SK-N-SH (cell line): ENCODE data around the gene RALA. TPM values are rescaled to one million over a fixed set of nuclear protein-coding genes. Genes with fewer than 3 reads are reported as not detected.

Experiments
- CTCF ChIA-PET: fragments of 300-600, 350-600 bp; formaldehyde crosslinking; extraction: SDS; loops from one replicate; lab custom pipeline; 2021; lab: Yijun Ruan, JAX
- POLR2A ChIA-PET: fragments of 350-600 bp; sonication (Branson Sonifier 250); formaldehyde crosslinking; extraction: SDS; loops from one replicate; lab custom pipeline; 2020; ENCODE audit warnings: antibody characterized with exemption, inconsistent platforms; lab: Yijun Ruan, JAX
- DNase-seq: peaks from one replicate; pipeline ENCODE4 v3.0.0; 2012
- H2AFZ ChIP-seq: fragments of 200-600 bp; sonication (generic); 2 replicates; pipeline ENCODE4 v1.8.1; 2016; ENCODE audit warnings: antibody characterized with exemption, mild to moderate bottlenecking, low read depth
- H3F3A ChIP-seq: fragments of 200-600 bp; sonication (generic); replicated peaks from 2 replicates; pipeline ENCODE3; 2016; ENCODE audit warnings: antibody characterized with exemption, mild to moderate bottlenecking; ENCODE audit not compliant: insufficient read depth
- H3K27ac ChIP-seq, 2 experiments: fragments of 200-500 bp in 1 of 2; fragments of 200-600 bp in 1 of 2; sonication (Bioruptor generic) in 1 of 2; sonication (generic), shearing (Covaris generic) in 1 of 2; 2 replicates each; pipeline versions ENCODE4 v1.5.1 to v1.6.1; 2014 to 2016; ENCODE audit warnings: low read depth in 2 of 2, inconsistent platforms in 1 of 2, low read length in 1 of 2, mild to moderate bottlenecking in 1 of 2, mixed read lengths in 1 of 2
- H3K27me3 ChIP-seq: fragments of 200-600 bp; sonication (generic), shearing (Covaris generic); 2 replicates; pipeline ENCODE4 v1.6.1; 2016; ENCODE audit warnings: mixed run types; ENCODE audit not compliant: insufficient read depth
- H3K36me3 ChIP-seq, 2 experiments: fragments of 200-500 bp in 1 of 2; fragments of 200-600 bp in 1 of 2; sonication (Bioruptor generic) in 1 of 2; sonication (generic) in 1 of 2; replicated peaks in 1 of 2; 2 replicates each; pipeline versions ENCODE3 to v1.5.1; 2014 to 2016; ENCODE audit warnings: low read length in 1 of 2, mild to moderate bottlenecking in 1 of 2; ENCODE audit not compliant: insufficient read depth in 2 of 2, control insufficient read depth in 1 of 2
- H3K4me1 ChIP-seq, 2 experiments: fragments of 200-500 bp in 1 of 2; fragments of 200-600 bp in 1 of 2; sonication (Bioruptor generic) in 1 of 2; sonication (generic), shearing (Covaris generic) in 1 of 2; 2 replicates each; pipeline versions ENCODE4 v1.5.1 to v1.6.1; 2014 to 2016; ENCODE audit warnings: low read depth in 1 of 2, low read length in 1 of 2, mixed run types in 1 of 2; ENCODE audit not compliant: insufficient read depth in 2 of 2, control insufficient read depth in 1 of 2
- H3K4me2 ChIP-seq: fragments of 200-600 bp; sonication (generic), shearing (Covaris generic); 2 replicates; pipeline ENCODE4 v1.6.1; 2017; ENCODE audit warnings: mixed run types
- H3K4me3 ChIP-seq, 2 experiments: fragments of 200-500 bp in 1 of 2; fragments of 200-600 bp in 1 of 2; sonication (Bioruptor generic) in 1 of 2; sonication (generic), shearing (Covaris generic) in 1 of 2; 2 replicates each; pipeline versions ENCODE4 v1.5.1 to v1.8.1; 2014 to 2016; ENCODE audit warnings: low read depth in 2 of 2, inconsistent platforms in 1 of 2, low read length in 1 of 2, mild to moderate bottlenecking in 1 of 2, mixed read lengths in 1 of 2, moderate library complexity in 1 of 2
- H3K79me2 ChIP-seq: fragments of 200-600 bp; sonication (generic); 2 replicates; pipeline ENCODE4 v1.8.1; 2017; ENCODE audit warnings: mild to moderate bottlenecking; ENCODE audit not compliant: insufficient read depth
- H3K9ac ChIP-seq: fragments of 200-600 bp; sonication (generic); 2 replicates; pipeline ENCODE4 v1.6.1; 2017; ENCODE audit warnings: mixed run types
- H3K9me2 ChIP-seq: fragments of 200-600 bp; sonication (generic); 2 replicates; pipeline ENCODE4 v1.6.1; 2017; ENCODE audit warnings: mixed run types
- H3K9me3 ChIP-seq: fragments of 200-600 bp; sonication (generic); 2 replicates; pipeline ENCODE4 v1.6.1; 2017; ENCODE audit warnings: mixed run types, mild to moderate bottlenecking, moderate library complexity
- H4K20me1 ChIP-seq: fragments of 200-600 bp; sonication (generic); 2 replicates; pipeline ENCODE4 v1.6.1; 2017; ENCODE audit warnings: mild to moderate bottlenecking, mixed run types; ENCODE audit not compliant: insufficient read depth
- CHD2 ChIP-seq: fragments of 150-350 bp; IDR thresholded peaks from 2 replicates; pipeline ENCODE4 v1.6.1; 2018; ENCODE audit warnings: low read length; ENCODE audit not compliant: partially characterized antibody
- ELF1 ChIP-seq: IDR thresholded peaks from 2 replicates; pipeline ENCODE4 v1.4.0; 2012
- EZH2phosphoT487 ChIP-seq: fragments of 200-600 bp; sonication (generic); IDR thresholded peaks from 2 replicates; pipeline ENCODE4 v1.6.1; 2017; ENCODE audit warnings: low read depth, mixed run types, mild to moderate bottlenecking, antibody characterized with exemption, moderate library complexity, borderline replicate concordance
- FOSL2 ChIP-seq: IDR thresholded peaks from 2 replicates; pipeline ENCODE4 v1.4.0; 2012; ENCODE audit warnings: low read depth, mild to moderate bottlenecking, moderate library complexity, borderline replicate concordance
- FOXM1 ChIP-seq: IDR thresholded peaks from 2 replicates; pipeline ENCODE4 v1.4.0; 2012; ENCODE audit warnings: low read depth, mild to moderate bottlenecking
- GABPA ChIP-seq: IDR thresholded peaks from 2 replicates; pipeline ENCODE4 v1.4.0; 2012; ENCODE audit warnings: low read depth, mild to moderate bottlenecking
- MXI1 ChIP-seq: IDR thresholded peaks from 2 replicates; pipeline ENCODE4 v1.6.1; 2012; ENCODE audit warnings: mild to moderate bottlenecking, low read depth, low read length, improper control_type of control experiment
- PBX3 ChIP-seq: IDR thresholded peaks from 2 replicates; pipeline ENCODE4; 2012
- POLR2AphosphoS5 ChIP-seq: IDR thresholded peaks from 2 replicates; pipeline ENCODE4 v1.6.1; 2012; ENCODE audit warnings: low read depth, low read length
- RAD21 ChIP-seq: IDR thresholded peaks from 2 replicates; pipeline ENCODE4 v1.6.1; 2012; ENCODE audit warnings: mild to moderate bottlenecking, low read length
- RCOR1 ChIP-seq: fragments of 150-350 bp; IDR thresholded peaks from 2 replicates; pipeline ENCODE4 v1.6.1; 2017; ENCODE audit warnings: antibody characterized with exemption, low read length
- RXRA ChIP-seq: IDR thresholded peaks from 2 replicates; pipeline ENCODE4 v1.4.0; 2012; ENCODE audit warnings: low read depth, mild to moderate bottlenecking, borderline replicate concordance
- SIN3A ChIP-seq: IDR thresholded peaks from 2 replicates; pipeline ENCODE4 v1.6.1; 2012; ENCODE audit warnings: low read depth, mild to moderate bottlenecking, low read length, moderate library complexity, borderline replicate concordance
- TAF1 ChIP-seq: IDR thresholded peaks from 2 replicates; pipeline ENCODE4 v1.6.1; 2012; ENCODE audit warnings: low read depth, mild to moderate bottlenecking, low read length, moderate library complexity, borderline replicate concordance
- TCF12 ChIP-seq: IDR thresholded peaks from 2 replicates; pipeline ENCODE4 v1.4.0; 2012
- TEAD4 ChIP-seq: IDR thresholded peaks from 2 replicates; pipeline ENCODE4 v1.4.0; 2012; ENCODE audit warnings: mild to moderate bottlenecking, borderline replicate concordance; ENCODE audit not compliant: insufficient read depth
- USF1 ChIP-seq: IDR thresholded peaks from 2 replicates; pipeline ENCODE4 v1.4.0; 2012; ENCODE audit warnings: low read depth, borderline replicate concordance
- WGBS: methylation state at CpG from one replicate; pipeline ENCODE4 v1.1.6; 2017; ENCODE audit warnings: low lambda C conversion rate; 5-methylcytosine and 5-hydroxymethylcytosine counted together
- polyA plus RNA-seq, 3 experiments: library from polyadenylated mRNA; depleted of rRNA; stranded (reverse); fragments of >200 nt; gene quantifications; 2 replicates each; pipeline ENCODE4 v1.2.3, GENCODE V29; 2012
- TF ChIP-seq, protein P1 (sequence below): IDR thresholded peaks from 2 replicates; pipeline ENCODE4 v1.4.0; 2012; ENCODE audit warnings: low read depth
- TF ChIP-seq, protein P2 (sequence below): IDR thresholded peaks from 2 replicates; pipeline ENCODE4 v1.4.0; 2012; ENCODE audit warnings: low read depth, borderline replicate concordance
- TF ChIP-seq, protein P3 (sequence below): fragments of 150-350 bp; IDR thresholded peaks from 2 replicates; pipeline ENCODE4 v1.6.1; 2016; ENCODE audit warnings: mild to moderate bottlenecking, low read depth, low read length
- TF ChIP-seq, protein P4 (sequence below): fragments of 200-600 bp; sonication (generic); IDR thresholded peaks from 2 replicates; pipeline ENCODE4 v1.6.1; 2017; ENCODE audit warnings: antibody characterized with exemption, mild to moderate bottlenecking, moderate library complexity

RALA gene
- polyA plus RNA-seq, 1 of the 3 experiments (the other 2 are of a cell fraction) = 29.0 TPM

DNA sequence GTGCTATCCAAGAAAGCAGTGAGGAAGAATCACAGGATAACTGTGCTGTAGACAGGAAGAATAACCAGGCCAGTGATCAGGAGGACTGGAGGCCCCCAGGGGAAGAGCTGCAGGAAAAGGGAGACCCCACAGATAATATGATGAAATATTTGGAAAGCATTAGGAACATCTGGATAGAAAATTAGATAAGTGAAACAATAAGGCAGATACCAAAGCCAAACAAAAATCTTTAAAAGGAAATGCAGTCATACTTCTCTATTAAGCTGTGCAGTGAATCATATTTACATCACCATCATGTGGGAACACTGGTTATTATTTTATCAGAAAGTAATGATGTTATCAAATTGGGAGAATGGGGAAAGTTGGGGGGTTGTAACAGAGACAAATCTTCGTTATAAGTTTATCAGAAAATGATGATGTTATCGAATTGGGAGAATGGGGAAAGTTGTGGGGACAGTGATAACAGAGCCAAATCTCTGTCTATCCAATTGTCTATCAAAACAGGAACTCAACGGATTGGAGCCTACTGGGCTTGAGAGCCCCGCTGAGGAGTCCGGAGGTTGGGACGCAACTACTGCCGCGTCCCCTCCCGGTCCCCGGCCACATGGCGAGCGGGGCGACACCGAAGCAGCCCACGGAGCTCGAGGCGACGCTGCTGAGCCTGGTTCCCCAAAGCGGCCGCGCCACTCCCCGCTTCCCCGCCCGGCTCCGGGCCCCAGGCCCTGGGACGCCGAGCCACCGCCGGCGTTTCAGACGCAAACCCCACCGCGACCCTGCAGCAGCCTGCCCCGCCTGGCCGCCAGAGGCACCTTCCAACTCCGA lies 14.0 kb upstream of the RALA start (continued):
- TF ChIP-seq, protein P1, sequence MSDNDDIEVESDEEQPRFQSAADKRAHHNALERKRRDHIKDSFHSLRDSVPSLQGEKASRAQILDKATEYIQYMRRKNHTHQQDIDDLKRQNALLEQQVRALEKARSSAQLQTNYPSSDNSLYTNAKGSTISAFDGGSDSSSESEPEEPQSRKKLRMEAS = no peak; the same call in 1 of the 2 replicates
- TF ChIP-seq EZH2phosphoT487 (no peak), MXI1 (peak; percentile 21; the same call in 1 of the 2 replicates), RXRA (peak; percentile 22; the same call in 1 of the 2 replicates), TCF12 (peak; percentile 98), CHD2 (no peak)
- TF ChIP-seq, protein P2, sequence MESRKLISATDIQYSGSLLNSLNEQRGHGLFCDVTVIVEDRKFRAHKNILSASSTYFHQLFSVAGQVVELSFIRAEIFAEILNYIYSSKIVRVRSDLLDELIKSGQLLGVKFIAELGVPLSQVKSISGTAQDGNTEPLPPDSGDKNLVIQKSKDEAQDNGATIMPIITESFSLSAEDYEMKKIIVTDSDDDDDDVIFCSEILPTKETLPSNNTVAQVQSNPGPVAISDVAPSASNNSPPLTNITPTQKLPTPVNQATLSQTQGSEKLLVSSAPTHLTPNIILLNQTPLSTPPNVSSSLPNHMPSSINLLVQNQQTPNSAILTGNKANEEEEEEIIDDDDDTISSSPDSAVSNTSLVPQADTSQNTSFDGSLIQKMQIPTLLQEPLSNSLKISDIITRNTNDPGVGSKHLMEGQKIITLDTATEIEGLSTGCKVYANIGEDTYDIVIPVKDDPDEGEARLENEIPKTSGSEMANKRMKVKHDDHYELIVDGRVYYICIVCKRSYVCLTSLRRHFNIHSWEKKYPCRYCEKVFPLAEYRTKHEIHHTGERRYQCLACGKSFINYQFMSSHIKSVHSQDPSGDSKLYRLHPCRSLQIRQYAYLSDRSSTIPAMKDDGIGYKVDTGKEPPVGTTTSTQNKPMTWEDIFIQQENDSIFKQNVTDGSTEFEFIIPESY = no peak
- TF ChIP-seq, protein P3, sequence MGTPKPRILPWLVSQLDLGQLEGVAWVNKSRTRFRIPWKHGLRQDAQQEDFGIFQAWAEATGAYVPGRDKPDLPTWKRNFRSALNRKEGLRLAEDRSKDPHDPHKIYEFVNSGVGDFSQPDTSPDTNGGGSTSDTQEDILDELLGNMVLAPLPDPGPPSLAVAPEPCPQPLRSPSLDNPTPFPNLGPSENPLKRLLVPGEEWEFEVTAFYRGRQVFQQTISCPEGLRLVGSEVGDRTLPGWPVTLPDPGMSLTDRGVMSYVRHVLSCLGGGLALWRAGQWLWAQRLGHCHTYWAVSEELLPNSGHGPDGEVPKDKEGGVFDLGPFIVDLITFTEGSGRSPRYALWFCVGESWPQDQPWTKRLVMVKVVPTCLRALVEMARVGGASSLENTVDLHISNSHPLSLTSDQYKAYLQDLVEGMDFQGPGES = no peak

DNA sequence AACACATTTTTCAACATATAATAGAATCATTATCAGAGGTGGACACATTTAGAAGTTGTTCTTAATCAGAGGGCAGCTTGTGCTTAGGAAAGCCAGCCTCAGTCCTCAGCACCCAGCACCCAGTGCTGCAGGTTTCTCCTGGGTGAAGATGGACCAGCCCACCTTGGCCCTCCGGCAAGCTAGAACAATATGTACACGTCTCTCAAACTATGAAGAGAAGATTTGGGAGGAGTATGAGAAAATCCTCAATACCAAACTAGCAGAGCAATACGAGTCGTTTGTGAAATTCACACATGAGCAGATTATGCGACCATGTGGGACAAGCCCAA lies 13.5 kb upstream of the RALA start:
- no peaks in the 10 kb centered on the region for H3K79me2 ChIP-seq
- H3K27ac ChIP-seq = peak overlapping the region in 1 of 2 experiments; percentile 91; a peak in 2 of 4 replicates
- peaks cover 24% of the 10 kb centered on the region for H3F3A ChIP-seq
- no peaks in the 10 kb centered on the region for H4K20me1 ChIP-seq
- H3K4me3 ChIP-seq = peak overlapping the region; percentile 7 to 34; a peak in 2 of 4 replicates
- CTCF ChIA-PET = interaction anchor here (0.9 to 3.1 kb wide), 6 partner anchors 11 to 141 kb away, joined by 3 to 16 read pairs (median 4); no protein-coding TSS in a partner anchor
- H3K9me2 ChIP-seq = no peaks in the 10 kb centered on the region
- no peak for DNase-seq
- no peaks in the 10 kb centered on the region for H3K9me3 ChIP-seq
- H3K36me3 ChIP-seq = no peaks in the 10 kb centered on the region
- peak overlapping the region; percentile 62 for H3K9ac ChIP-seq
- peak overlapping the region; percentile 64 for H3K4me2 ChIP-seq
- POLR2A ChIA-PET = interaction anchor here (2.3 kb wide), 1 partner anchor 13 kb away, joined by 15 read pairs; the partner anchor contains the start of gene RALA
- no peaks in the 10 kb centered on the region for H3K27me3 ChIP-seq
- peaks cover 20 to 34% of the 10 kb centered on the region in 2 experiments; a peak in 3 of 4 replicates for H3K4me1 ChIP-seq
- 88% methylated on average over 5 of the region's 5 CpGs for whole genome bisulfite sequencing
- H2AFZ ChIP-seq = peak overlapping the region; percentile 79
- TF ChIP-seq POLR2AphosphoS5 (no peak), FOXM1 (no peak), TEAD4 (no peak), RXRA (no peak), CHD2 (no peak), ELF1 (no peak), FOSL2 (no peak), RAD21 (no peak), PBX3 (no peak), GABPA (no peak), TAF1 (no peak), SIN3A (no peak), USF1 (no peak), RCOR1 (no peak)
- TF ChIP-seq, protein P4, sequence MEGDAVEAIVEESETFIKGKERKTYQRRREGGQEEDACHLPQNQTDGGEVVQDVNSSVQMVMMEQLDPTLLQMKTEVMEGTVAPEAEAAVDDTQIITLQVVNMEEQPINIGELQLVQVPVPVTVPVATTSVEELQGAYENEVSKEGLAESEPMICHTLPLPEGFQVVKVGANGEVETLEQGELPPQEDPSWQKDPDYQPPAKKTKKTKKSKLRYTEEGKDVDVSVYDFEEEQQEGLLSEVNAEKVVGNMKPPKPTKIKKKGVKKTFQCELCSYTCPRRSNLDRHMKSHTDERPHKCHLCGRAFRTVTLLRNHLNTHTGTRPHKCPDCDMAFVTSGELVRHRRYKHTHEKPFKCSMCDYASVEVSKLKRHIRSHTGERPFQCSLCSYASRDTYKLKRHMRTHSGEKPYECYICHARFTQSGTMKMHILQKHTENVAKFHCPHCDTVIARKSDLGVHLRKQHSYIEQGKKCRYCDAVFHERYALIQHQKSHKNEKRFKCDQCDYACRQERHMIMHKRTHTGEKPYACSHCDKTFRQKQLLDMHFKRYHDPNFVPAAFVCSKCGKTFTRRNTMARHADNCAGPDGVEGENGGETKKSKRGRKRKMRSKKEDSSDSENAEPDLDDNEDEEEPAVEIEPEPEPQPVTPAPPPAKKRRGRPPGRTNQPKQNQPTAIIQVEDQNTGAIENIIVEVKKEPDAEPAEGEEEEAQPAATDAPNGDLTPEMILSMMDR = no peak
- TF ChIP-seq, protein P3 = no peak
